NCI-H1092 (cell line): ENCODE measurements around the gene TCF7L1.
A peak's percentile ranks its signal among the peaks of the same experiment; 100 is the strongest.
"Not testable (repeated sequence)": the region's sequence is repeated elsewhere in the genome, so short reads cannot be mapped to it uniquely, and the experiment has no call there.

Experiments used
- DNase-seq: peaks from one replicate; lab custom pipeline; 2025; lab: John Stamatoyannopoulos, UW

Gene TCF7L1

DNA sequence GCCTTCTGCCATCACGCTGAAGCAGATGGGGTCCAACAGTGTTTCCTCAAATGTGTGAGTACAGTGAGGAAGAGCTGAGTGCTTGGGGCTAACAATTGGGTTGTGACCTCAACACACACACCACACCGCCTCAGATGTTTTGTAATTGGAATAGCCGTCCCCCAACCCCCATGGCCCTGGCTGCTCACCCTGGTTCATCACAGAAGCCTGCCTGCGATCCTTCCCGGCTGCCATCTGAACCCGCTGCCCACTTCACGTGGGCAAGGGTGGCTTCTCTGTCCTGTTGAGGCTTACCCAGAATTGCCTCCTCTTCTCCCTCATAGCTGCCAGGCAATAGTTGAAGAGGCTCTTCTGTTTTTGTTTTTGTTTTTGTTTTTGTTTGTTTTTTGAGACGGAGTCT, 150.4 kb downstream of the TCF7L1 start:
- DNase-seq: no peak

DNA sequence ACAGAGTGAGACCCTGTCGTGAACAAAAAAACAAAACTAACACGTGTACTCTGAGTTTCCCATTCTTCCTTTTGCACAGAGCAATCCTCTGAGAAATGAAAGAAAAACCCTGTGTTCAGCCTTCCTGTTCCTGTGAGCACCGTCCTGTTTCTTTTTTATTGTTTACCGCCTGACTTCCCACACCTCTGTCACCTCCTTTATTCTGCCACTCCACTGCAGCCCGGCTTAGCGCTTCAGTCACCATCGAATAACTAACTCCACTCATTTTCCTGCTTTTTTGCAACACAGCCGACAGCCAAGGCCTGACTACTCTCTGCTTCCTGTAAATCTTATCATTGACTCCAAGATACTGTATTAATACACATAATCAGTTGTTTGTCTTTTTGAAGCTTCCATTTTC, 153.7 kb downstream of the TCF7L1 start:
- DNase-seq: no peak

GRCh38 chr2:85287721-85288120, 154.5 kb downstream of the TCF7L1 start:
- no peak for DNase-seq

DNA sequence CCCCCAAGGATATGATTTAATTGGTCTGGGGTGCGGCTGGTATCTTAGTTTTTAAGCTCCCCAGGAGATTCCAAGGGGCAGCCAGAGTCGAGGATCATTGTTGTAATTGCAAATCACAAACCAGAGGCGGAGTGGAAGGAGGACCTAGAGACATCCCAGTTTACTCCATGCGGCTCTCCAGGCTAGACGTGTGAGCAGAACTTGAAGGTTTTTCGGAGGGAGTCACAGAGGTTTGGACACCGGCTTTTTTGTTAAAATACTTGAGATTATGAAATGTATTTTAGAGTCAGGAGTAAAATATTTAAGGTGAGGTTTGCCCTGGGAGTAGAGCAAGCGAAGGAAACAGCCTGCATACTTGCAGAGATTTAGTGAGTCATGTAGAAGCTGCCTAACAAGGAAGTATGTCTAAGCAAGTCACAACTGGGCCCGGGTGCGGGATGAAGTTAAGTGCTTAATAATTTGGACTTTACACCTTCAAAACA, 155.1 kb downstream of the TCF7L1 start:
- DNase-seq: no peak

DNA sequence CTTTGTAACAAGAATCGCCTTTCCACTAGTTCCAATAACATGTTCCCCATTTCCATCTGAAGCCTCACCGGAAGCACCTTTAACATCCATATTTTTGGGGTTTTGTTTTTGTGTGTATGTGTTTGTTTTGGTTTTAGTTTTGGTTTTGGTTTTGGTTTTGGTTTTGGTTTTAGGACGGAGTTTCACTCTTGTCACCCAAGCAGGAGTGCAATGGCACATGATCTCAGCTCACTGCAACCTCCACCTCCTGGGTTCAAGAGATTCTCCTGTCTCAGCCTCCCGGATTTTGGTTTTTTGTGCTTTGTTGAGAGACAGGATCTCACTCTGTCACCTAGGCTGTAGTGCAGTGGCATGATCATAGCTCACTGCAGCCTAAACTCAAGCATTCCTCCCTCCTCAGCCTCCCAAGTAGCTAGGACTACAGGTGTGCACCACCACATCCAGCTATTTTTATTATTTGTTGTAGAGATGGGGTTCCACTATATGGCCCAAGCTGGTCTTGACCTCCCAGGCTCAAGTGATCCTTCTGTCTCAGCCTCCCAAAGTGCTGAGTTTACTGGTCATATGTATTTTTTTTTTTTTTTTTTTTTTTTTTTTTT, 158.3 kb downstream of the TCF7L1 start:
- no peak for DNase-seq

DNA sequence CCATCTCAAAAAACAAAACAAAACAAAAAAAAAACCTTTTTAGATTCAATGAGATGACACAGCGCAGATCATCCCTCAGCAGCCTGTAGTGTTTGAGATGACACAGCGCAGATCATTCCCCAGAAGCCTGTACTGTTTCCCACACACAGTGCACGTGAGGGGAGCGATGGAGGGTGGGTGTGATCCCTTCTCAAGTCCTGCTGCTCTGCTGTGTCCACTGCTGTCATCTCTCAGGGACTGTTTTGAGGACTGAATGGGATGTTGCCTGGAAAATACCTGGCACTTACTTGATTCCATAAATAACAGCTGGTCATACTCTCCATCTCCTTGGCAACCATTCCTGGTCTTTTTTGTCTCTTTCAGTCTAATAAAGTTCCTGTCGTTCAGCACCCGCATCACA, 168.9 kb downstream of the TCF7L1 start:
- no peak for DNase-seq

- no peak for DNase-seq
Measured at GRCh38 chr2:85303780-85304531, 170.8 kb downstream of the TCF7L1 start.

DNA sequence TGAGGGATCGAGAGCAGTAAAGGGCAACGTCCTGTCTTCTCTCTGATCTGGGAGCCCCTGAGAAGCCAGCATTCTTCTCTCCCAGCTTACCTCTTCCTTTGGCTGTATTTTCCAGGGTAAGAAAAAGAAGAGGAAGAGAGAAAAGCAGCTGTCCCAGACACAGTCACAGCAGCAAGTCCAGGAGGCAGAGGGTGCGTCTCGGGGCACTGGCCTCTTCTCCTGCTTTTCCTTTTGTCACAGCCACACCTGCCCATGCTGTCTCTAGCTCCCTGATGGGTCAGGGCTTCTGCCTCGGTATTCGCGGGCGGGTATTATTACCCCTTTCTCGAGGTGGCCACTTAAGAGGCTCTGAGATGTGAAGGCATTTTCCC, 174.3 kb downstream of the TCF7L1 start:
- DNase-seq: no peak

DNA sequence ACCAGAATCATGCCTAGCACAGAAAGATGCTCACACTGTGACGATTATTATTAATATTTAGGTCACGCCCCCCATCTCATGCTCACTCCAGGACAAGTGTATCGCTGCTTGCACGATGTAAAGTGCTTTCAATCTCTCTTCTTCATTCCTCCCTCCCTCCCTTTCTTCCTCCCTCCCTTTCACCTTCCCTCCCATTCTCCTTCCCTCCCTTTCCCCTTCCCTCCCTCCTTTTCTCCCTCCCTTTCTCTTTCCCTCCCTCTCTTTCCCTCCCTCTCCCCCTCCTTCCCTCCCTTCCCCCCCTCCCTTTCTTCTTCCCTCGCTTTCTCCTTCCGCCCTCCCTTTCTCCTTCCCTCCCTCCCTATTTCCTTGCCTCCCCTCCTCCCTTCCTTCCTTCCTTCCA, 175.0 kb downstream of the TCF7L1 start:
- DNase-seq: no peak

DNA sequence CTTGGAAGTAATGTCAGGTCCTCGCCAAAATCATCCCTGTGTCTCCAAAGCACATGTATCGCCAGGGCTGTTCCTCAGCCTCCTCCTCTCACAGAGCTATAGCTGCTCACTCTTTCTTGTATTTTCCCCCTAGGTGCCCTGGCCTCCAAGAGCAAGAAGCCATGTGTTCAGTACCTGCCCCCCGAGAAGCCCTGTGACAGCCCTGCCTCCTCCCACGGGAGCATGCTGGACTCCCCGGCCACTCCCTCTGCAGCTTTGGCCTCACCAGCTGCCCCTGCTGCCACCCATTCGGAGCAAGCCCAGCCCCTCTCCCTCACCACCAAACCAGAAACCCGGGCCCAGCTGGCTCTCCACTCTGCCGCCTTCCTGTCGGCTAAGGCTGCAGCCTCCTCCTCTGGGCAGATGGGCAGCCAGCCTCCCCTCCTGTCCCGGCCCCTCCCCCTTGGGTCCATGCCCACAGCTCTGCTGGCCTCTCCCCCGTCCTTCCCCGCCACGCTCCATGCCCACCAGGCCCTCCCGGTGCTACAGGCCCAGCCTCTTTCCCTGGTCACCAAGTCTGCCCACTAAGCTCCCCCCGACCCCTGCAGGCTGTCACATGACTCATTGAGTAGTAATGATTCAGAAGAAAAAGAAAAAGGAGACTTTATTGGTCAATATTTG, 175.8 kb downstream of the TCF7L1 start:
- DNase-seq: peak; percentile 61

DNA sequence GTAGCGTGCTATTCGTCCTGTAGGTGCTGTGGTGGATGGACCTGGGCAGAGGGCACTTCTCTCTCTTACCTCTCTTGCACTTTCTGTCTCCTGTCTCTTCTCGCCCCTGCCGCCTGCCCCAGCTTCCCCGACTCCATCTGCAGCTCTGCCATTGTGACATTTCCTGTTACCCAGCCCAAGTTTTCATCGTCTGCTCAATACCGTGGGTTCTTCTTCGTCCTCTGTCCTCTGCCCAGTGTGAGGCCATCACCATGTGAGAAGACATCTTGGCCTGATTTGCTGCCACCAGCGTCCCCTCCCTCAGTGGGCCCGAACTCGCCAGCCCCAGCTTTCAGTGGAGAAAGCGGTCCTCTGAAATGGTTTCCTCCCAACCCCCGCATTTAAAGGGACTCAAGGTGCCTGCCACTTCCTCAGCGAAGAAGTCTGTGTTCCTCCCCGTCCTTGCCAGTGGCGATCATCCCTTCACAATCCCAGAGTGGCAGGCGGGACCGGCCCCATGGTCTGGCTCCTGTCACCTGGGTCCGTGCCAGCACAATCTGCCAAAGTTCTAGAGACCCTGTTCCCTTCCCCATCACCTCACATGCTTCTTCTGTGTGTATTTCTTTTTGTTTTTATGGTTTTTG, 176.6 kb downstream of the TCF7L1 start:
- no peak for DNase-seq

DNA sequence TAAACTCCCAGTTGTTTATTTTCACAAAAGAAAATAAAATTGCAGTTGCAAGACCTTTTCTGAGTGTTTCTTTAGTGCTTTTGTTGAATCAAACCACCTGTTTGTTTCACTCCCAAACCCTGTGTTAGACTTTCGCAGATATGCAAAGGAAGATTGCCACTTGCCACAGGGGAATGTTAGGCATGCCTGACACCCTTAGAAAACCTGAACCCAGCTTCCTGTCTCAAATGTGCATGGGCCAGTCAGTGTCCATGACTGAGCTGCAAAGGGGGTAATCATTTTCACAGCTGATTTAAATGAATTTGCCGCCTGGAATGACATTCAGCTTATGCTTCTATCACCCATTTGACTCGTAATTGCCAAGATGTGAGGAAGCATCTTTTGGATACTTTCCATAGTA, 177.1 kb downstream of the TCF7L1 start:
- no peak for DNase-seq

DNA sequence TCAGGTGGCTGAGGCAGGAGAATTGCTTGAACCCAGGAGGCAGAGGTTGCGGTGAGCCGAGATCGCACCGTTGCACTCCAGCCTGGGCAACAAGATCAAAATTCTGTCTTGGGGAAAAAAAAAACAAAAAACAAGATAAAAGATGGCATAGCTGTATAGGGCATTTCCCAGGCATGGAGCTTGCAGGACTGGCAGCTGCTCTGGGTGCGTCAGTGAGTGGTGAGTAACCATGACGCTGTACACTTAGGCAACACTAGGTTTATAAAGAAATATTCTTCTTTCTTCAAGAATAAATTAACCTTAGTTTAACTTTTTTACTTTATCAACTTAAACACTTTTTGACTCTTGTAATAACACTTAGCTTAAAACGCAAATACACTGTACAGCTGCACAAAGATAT, 179.2 kb downstream of the TCF7L1 start:
- DNase-seq: no peak

DNA sequence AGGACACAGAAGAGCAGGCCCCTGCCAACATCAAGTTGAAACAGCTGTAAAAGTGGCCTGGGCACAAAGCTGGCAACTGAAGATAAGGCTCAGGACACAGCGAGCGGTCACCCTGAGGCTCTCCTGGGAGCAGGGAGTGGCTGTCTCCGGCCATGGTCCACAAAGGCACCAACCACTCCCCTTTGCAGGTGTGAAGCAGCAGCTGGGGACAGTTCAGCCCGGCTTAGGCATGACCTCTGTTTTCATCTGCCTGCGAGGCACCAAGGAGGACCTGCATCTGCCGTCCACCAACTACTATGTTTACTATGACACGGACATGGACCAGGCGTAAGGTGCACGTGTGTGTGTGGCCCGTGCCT, 181.7 kb downstream of the TCF7L1 start:
- DNase-seq: no peak

- DNase-seq: not testable (repeated sequence)
Measured at GRCh38 chr2:85315921-85316320, 182.7 kb downstream of the TCF7L1 start.

DNA sequence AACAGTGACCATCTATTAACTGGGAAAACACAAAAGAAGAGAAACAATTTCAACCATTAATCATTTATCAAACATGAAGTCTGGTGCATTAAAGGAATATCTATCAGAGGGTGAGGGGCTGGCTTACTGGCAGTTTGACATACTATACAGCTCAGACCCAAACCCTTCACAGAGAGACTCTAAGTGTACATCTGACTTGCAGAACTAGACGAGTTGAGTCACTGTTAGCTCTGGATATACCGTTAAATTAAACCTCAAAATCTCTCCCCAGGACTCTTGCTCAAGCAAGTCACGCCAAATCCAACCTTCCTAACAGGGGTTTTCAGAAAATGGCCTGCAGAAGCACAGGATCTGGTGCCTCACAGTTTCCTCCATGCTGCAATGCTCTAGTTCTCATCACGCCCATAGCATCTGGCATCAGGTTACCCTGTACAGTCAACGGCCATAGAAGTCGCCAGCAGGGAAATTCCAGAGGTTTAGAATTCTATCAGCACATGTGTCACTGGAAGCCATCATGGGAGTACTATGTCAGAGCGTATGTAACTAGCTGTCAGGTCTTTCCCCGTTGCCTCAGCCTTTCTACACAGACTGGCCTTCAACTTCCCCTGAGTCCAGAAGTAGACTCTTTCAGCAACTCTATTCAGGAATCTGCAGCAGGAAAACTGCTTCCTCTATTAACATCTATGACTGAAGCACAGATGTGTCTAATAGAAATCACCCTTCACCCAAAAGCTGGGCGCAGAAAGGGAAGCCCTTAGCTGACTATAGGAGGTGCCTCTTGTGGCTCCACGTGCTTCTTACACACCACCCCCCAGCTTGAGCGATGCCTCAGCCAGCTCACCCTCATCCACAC, 185.3 kb downstream of the TCF7L1 start:
- no peak for DNase-seq

- DNase-seq: no peak
Measured at GRCh38 chr2:85319796-85320195, 186.6 kb downstream of the TCF7L1 start.

DNA sequence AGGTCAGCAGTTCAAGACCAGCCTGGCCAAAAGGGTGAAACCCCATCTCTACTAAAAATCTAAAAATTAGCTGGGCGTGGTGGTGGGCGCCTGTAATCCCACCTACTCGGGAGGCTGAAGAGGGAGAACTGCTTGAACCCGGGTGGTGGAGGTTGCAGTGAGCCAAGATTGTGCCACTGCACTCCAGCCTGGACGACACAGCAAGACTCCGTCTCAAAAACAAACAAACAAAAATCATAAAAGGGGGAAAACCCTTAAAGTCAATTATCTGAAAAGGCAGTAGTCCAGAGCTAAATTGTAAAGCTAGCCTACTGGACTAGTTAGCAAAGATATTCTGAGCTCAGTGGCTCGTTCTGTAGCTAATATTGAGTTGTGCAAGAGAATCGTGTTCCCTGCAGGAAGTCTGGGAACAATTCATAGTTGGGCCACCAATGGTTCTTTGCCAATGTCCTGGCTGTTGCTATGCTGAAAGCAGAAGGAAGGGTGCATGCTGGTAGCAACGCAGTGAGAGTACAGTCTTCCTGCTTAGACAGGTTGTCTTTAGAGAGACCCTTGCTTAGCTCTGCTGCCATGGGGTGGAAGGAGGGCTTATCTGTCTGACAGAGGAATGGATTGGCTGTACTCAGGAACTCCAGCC, 190.3 kb downstream of the TCF7L1 start:
- DNase-seq: no peak

GRCh38 chr2:85323988-85324367, 190.8 kb downstream of the TCF7L1 start:
- not testable (repeated sequence) for DNase-seq

DNA sequence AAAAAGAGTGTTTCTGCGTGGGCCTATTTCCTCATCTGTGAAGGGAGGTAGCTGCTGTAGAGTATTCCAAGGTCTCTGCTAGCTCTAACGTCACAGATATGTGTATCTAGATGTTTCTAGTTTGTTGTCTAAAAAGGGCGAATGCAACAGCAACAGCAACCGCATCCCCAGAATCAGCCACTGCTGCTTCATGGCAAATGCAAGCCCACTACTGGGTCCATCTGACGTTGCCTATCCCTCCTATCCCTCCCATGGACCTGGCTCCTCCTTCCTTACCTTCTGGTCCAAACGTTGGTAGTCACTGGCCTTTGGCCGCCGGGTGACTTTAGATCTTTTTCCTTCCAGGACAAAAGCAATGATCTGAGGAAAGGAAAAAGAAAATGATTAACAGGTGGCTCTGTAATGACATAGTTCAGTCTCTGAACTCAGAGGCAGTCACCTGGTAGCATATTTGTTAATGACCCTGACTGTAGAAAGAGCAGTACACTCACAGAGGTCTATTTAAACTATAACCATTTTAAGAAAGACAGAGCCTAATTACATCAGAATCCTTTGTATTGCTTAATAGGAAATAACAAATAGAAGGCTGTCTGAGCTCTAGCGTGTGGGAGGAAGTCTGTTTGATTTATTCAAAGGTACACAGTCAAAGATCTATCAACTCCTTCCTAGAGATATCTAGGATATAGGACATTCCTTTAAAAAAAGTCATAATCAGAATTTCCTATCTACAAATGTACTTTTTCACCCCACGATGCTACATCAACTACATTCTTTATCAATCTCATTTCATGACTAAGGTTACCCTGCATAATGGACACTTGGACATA, 191.7 kb downstream of the TCF7L1 start:
- no peak for DNase-seq

DNA sequence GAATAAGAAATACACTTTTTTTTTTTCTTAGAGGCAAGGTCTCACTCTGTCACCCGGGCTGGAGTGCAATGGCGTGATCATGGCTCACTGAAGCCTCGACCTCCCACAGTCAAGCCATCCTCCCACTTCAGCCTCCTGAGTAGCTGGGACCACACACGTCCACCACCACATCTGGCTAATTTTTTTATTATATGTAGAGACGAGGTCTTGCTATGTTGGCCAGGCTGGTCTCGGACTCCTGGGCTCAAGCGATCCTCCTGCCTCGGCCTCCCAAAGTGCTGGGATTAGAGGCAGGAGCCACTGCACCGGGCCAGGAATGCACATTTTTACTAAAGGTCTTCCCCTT, 192.2 kb downstream of the TCF7L1 start:
- no peak for DNase-seq
